Stimulated activated CD4-positive, alpha-beta T cell treated with anti-CD3 and anti-CD28 coated beads, TNF-alpha, amount 100 ng/mL, for 48 hours (primary cell): ENCODE data around the gene LRRC74A.
A peak's percentile ranks its signal among the peaks of the same experiment; 100 is the strongest.

Experiments
- DNase-seq, 3 donors: peaks; one replicate each; pipeline ENCODE4 v3.0.0-alpha.2; 2020; ENCODE audit warnings: low read depth in 3 of 3

LRRC74A gene

GRCh38 chr14:76810525-76810924 lies 15.7 kb upstream of the LRRC74A start:
- DNase-seq, result no peak

GRCh38 chr14:76810953-76811400 lies 15.2 kb upstream of the LRRC74A start:
- peak in 1 of 3 donors; percentile 10 for DNase-seq

- DNase-seq, result no peak
Observed at GRCh38 chr14:76811561-76811960, 14.6 kb upstream of the LRRC74A start.

- no peak for DNase-seq
Observed at GRCh38 chr14:76812093-76812421, 14.2 kb upstream of the LRRC74A start.

GRCh38 chr14:76812422-76813383 lies 13.5 kb upstream of the LRRC74A start, which contains the start of gene ANGEL1:
Gene ANGEL1, minus strand, starts transcription at chr14:76812882. Its CDS starts 55 bp downstream, at chr14:76812827.
- DNase-seq, result peak; percentile 91 to 94 (median 94)

GRCh38 chr14:76814726-76815645 lies 11.2 kb upstream of the LRRC74A start:
- DNase-seq, result no peak

- no peak for DNase-seq
Observed at GRCh38 chr14:76820700-76821099, 5.5 kb upstream of the LRRC74A start.

GRCh38 chr14:76827696-76828296 lies 1.6 kb downstream of the LRRC74A start:
- no peak for DNase-seq

- DNase-seq, result no peak
Observed at GRCh38 chr14:76828339-76829012, 2.3 kb downstream of the LRRC74A start.

- no peak for DNase-seq
Observed at GRCh38 chr14:76829013-76829365, 2.8 kb downstream of the LRRC74A start.

GRCh38 chr14:76829650-76830421 lies 3.6 kb downstream of the LRRC74A start:
- no peak for DNase-seq

- no peak for DNase-seq
Observed at GRCh38 chr14:76830556-76830955, 4.3 kb downstream of the LRRC74A start.

GRCh38 chr14:76832503-76832988 lies 6.3 kb downstream of the LRRC74A start:
- DNase-seq, result no peak

GRCh38 chr14:76833011-76833410 lies 6.8 kb downstream of the LRRC74A start:
- no peak for DNase-seq

- DNase-seq, result no peak
Observed at GRCh38 chr14:76834241-76834661, 8.0 kb downstream of the LRRC74A start.

GRCh38 chr14:76836029-76836630 lies 9.9 kb downstream of the LRRC74A start:
- DNase-seq, result no peak

GRCh38 chr14:76837524-76837923 lies 11.3 kb downstream of the LRRC74A start:
- DNase-seq, result no peak

GRCh38 chr14:76842414-76842813 lies 16.2 kb downstream of the LRRC74A start:
- DNase-seq, result no peak

GRCh38 chr14:76844223-76844622 lies 18.0 kb downstream of the LRRC74A start:
- DNase-seq, result peak; percentile 35 to 64 (median 55)
